ENCODE measurements around the gene FBXO38.

FBXO38 gene

GRCh38 chr5:148386041-148386440, 2.3 kb downstream of the FBXO38 start:
- peak; percentile 6 for DNase-seq (ENCODE audit: low spot score)

GRCh38 chr5:148387325-148387724, 3.6 kb downstream of the FBXO38 start:
- DNase-seq (ENCODE audit: low spot score) = peak; percentile 48

- DNase-seq (ENCODE audit: low spot score) = no peak
Measured at GRCh38 chr5:148388696-148389095, 4.9 kb downstream of the FBXO38 start.

- no peak for DNase-seq (ENCODE audit: low spot score)
Measured at GRCh38 chr5:148390914-148391313, 7.2 kb downstream of the FBXO38 start.

- no peak for DNase-seq (ENCODE audit: low spot score)
Measured at GRCh38 chr5:148391422-148391821, 7.7 kb downstream of the FBXO38 start.

- no peak for DNase-seq (ENCODE audit: low spot score)
Measured at GRCh38 chr5:148393390-148393741, 9.6 kb downstream of the FBXO38 start.

- DNase-seq (ENCODE audit: low spot score) = no peak
Measured at GRCh38 chr5:148394587-148395019, 10.8 kb downstream of the FBXO38 start.

GRCh38 chr5:148395031-148395430, 11.3 kb downstream of the FBXO38 start:
- DNase-seq (ENCODE audit: low spot score) = no peak

GRCh38 chr5:148397968-148398595, 14.3 kb downstream of the FBXO38 start:
- no peak for DNase-seq (ENCODE audit: low spot score)

GRCh38 chr5:148398698-148399121, 15.0 kb downstream of the FBXO38 start:
- DNase-seq (ENCODE audit: low spot score) = no peak

- DNase-seq (ENCODE audit: low spot score) = no peak
Measured at GRCh38 chr5:148401604-148402003, 17.8 kb downstream of the FBXO38 start.

GRCh38 chr5:148403344-148403743, 19.6 kb downstream of the FBXO38 start:
- no peak for DNase-seq (ENCODE audit: low spot score)

- DNase-seq (ENCODE audit: low spot score) = no peak
Measured at GRCh38 chr5:148406406-148406805, 22.6 kb downstream of the FBXO38 start.

GRCh38 chr5:148408092-148408491, 24.3 kb downstream of the FBXO38 start:
- DNase-seq (ENCODE audit: low spot score) = no peak

GRCh38 chr5:148412124-148412523, 28.4 kb downstream of the FBXO38 start:
- DNase-seq (ENCODE audit: low spot score) = no peak

- DNase-seq (ENCODE audit: low spot score) = no peak
Measured at GRCh38 chr5:148414833-148415232, 31.1 kb downstream of the FBXO38 start.

GRCh38 chr5:148416416-148416815, 32.7 kb downstream of the FBXO38 start:
- DNase-seq (ENCODE audit: low spot score) = no peak

- DNase-seq (ENCODE audit: low spot score) = no peak
Measured at GRCh38 chr5:148416921-148417320, 33.2 kb downstream of the FBXO38 start.

GRCh38 chr5:148418511-148418910, 34.8 kb downstream of the FBXO38 start:
- DNase-seq (ENCODE audit: low spot score) = no peak

GRCh38 chr5:148421661-148422060, 37.9 kb downstream of the FBXO38 start:
- DNase-seq (ENCODE audit: low spot score) = no peak

GRCh38 chr5:148425808-148426207, 42.0 kb downstream of the FBXO38 start:
- DNase-seq (ENCODE audit: low spot score) = no peak

- no peak for DNase-seq (ENCODE audit: low spot score)
Measured at GRCh38 chr5:148426514-148426913, 42.8 kb downstream of the FBXO38 start.

GRCh38 chr5:148427370-148428042, 43.7 kb downstream of the FBXO38 start:
- DNase-seq (ENCODE audit: low spot score) = no peak

GRCh38 chr5:148428848-148429247, 45.1 kb downstream of the FBXO38 start:
- no peak for DNase-seq (ENCODE audit: low spot score)

Data from AG08395 (cell line).